ENCODE data around the gene LCOR.
"Not testable (repeated sequence)": the region's sequence is repeated elsewhere in the genome, so short reads cannot be mapped to it uniquely, and the experiment has no call there.

Gene LCOR

DNA sequence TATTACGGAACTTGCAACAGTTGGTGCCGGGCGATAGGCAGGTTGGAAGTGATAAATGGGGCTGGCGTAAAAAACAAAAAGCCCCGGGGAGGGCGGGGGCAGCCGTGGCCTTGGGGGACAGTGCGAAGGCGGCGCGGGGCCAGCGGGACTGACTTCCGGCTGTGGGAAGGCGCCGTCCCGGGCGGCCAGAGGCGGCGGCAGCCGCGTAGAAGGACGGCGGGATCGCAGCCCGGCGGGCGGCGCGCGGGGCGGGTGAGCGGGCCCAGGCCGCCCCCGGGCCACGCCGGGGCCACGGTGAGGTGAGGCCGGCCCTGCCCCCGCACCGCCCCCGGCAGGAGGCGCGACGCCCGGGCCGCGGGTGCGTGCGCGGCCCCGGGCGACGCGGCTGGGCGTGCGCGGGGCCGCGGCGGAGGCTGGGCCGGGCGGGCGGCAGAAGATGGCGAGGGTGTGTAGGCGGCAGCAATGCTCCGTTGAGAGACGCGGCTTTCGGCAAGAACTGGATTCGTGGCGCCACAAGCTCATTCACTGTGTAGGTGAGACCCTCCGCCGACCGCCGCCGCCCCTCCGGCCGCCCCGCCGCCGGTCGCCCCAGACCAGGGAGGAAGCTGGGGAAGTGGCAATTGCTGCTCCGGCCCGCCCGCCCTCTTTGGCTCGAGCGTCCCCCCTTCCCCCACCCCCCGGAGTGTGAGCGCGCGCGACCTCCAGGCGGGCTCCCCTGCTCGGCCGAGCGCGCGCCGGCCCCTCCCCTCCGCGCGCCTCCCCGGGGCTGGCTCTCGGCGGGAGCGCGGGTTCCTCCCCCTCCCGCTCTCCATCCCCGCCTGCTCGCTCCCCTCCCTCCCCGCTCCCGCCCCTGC, at the start of gene LCOR:
Gene LCOR, plus strand, starts transcription at position 432 of the 854 bp plus-strand sequence. CDS start 116,760 bp downstream, outside the sequence.
- FAIRE-seq, result no peak

DNA sequence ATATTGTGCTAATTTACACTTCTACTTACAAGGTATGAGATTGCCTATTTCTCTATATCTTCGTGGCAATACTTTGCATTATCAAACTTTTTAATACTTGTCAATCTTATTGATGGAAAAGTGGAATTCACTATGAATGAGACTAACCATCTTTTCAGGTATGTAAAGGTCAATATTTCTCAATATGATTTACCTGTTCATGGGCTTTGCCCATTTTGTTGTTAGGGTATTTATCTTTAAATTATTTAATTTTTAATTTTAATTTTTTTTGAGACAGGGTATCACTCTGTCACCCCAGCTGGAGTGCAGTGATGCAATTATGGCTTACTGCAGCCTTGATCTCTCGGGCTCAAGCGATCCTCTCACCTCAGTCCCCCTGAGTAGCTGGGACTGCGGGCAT, 47.8 kb upstream of the LCOR start:
- FAIRE-seq, result no peak

- FAIRE-seq, result no peak
These were observed 42.5 kb upstream of the LCOR start for GRCh38 chr10:96789571-96790108.

GRCh38 chr10:96791902-96792301, 40.2 kb upstream of the LCOR start:
- no peak for FAIRE-seq

- FAIRE-seq, result no peak
These were observed 37.0 kb upstream of the LCOR start for GRCh38 chr10:96794836-96795733.

- no peak for FAIRE-seq
These were observed 34.6 kb upstream of the LCOR start for GRCh38 chr10:96797485-96797884.

DNA sequence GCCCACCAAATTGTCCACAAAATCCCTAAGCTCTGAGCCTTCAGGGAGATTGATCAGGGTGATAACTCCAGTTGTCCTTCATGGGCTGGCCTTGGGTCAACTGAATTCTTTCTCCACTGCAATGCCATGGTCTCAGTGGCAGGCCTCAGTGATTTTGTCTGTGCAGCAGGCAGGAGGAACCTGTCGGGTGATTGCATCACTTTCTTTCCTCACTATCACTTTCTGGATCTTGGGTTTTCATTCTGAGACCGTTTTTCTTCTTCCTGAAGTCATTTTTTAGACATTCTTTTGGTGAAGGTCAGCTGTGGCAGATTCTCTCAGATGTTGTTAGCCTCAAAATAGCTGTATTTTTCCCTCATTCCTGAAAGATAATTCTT, 28.8 kb upstream of the LCOR start:
- no peak for FAIRE-seq

GRCh38 chr10:96814264-96814663, 17.8 kb upstream of the LCOR start:
- no peak for FAIRE-seq

GRCh38 chr10:96818971-96819370, 13.1 kb upstream of the LCOR start:
- FAIRE-seq, result not testable (repeated sequence)

- FAIRE-seq, result no peak
These were observed 11.3 kb upstream of the LCOR start for GRCh38 chr10:96820765-96821164.

- FAIRE-seq, result no peak
These were observed 5.7 kb upstream of the LCOR start for GRCh38 chr10:96826438-96826837.

GRCh38 chr10:96828609-96829008, 3.5 kb upstream of the LCOR start:
- no peak for FAIRE-seq

GRCh38 chr10:96829029-96829773, 2.9 kb upstream of the LCOR start:
- no peak for FAIRE-seq

GRCh38 chr10:96830511-96831199, 1.4 kb upstream of the LCOR start:
- no peak for FAIRE-seq

DNA sequence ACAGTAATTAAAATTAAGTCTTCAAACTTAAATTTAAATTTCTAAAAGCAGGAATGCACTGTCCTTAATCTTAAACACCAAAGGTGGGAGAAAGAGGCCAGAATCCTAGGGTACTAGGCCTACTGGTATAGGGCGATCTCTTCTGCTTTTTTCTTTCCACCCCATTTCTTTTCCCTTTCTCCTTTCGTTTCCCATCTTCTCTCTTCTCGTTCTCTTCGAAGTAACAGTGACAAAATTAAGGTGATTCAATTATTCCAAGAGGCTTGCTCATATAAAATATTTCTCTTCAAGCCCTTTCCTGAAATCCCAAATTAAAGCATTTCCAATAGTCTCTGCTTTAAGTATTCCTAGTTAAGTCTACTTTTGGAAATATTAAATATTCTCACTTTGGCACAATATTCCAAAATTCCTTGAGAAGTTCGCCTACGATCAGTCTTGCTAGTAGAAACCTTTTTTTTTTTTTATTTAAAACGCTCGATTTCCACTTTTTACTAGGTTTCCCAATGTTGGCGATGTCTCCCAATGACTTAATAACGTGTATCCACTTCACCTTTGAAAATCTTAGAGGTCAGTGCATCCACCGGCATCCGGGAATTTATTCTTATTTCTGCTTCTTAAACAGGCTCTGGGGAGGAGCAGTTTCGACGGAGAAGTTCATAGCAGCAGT, 765 bp upstream of the LCOR start:
- FAIRE-seq, result no peak

- FAIRE-seq, result no peak
These were observed 672 bp downstream of the LCOR start for GRCh38 chr10:96832721-96833219.

DNA sequence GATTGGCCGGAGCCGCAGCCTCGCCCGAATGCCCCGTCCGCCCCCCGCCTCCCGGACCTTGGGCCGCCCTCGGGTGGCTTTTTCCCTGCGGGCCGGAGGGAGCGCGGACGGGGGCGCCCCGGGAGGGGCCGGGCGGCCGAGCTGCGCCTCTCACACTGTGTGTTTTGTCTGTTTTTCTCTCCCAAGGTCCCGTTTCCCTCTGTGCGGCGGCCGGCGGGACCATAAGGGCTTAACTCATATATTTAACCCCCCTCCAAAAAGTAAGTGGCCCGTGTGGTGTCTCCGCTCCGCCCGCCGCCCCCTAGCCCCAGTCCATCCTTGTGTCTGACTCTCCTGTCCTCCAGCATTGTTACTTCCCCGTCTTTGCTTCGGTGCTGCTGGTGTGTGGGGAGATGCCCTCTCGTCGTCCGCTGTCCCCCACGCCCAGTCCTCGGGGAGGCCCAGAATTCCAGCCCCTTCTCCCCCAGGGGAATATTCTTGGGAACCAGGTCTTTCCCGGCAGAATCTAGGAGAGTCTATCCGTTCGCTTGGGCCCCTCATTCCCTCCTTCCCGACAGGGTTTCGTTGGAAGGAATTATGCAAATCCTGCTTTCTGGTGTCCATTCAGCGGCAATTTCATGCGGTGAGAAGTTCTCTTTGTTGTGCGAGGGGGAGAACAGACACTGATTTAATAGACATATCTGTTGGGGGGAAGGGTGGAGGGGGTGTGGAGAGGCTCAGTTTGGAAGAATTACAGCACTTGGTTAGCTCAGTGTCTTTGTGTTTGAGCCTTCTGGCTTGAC, 1.3 kb downstream of the LCOR start:
- FAIRE-seq, result no peak

DNA sequence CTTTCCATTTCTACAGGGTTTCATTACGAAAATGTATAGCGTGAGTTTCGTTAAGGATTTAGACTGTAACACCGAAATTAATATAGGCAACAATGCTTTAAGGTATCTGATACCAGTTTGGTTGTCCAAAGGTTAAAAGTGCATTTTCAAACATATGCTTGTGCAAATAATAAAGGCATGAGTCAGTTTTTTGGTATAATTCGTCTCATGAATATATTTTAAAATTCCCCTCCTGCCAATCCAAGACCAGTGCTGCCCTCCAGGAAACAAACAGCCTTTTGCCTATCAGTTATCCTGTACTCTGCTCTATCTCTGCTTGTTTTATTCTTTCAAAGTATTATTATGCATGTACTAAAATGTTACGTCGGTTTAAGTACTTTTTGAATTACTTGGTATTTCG, 2.0 kb downstream of the LCOR start:
- no peak for FAIRE-seq

- FAIRE-seq, result no peak
These were observed 3.8 kb downstream of the LCOR start for GRCh38 chr10:96835899-96836298.

- no peak for FAIRE-seq
These were observed 6.4 kb downstream of the LCOR start for GRCh38 chr10:96838529-96838928.

Data from TTC549 (cell line).